Measurements from ENCODE around the gene HBEGF. TPM values are rescaled to one million over a fixed set of nuclear protein-coding genes. Genes with fewer than 3 reads are reported as not detected.
A peak's percentile ranks its signal among the peaks of the same experiment; 100 is the strongest.

The HBEGF gene
- total RNA-seq, 1 donor from 2014 or later = 73.9 TPM

GRCh38 chr5:140342287-140342686 lies 4.1 kb downstream of the HBEGF start:
- intact Hi-C loops (cut with DNase I) = no loop called here
- peak; percentile 76 for DNase-seq (ENCODE audit: low spot score)

GRCh38 chr5:140341591-140341990 lies 4.8 kb downstream of the HBEGF start:
- peak; percentile 90 for DNase-seq (ENCODE audit: low spot score)
- intact Hi-C loops (cut with DNase I) = no loop called here

- no peak for DNase-seq (ENCODE audit: low spot score)
- intact Hi-C loops (cut with DNase I) = no loop called here
Observed at GRCh38 chr5:140340605-140341121, 5.7 kb downstream of the HBEGF start.

- intact Hi-C loops (cut with DNase I) = no loop called here
- DNase-seq (ENCODE audit: low spot score) = no peak
Observed at GRCh38 chr5:140339636-140340035, 6.8 kb downstream of the HBEGF start.

- no peak for DNase-seq (ENCODE audit: low spot score)
- intact Hi-C loops (cut with DNase I) = no loop called here
Observed at GRCh38 chr5:140338908-140339307, 7.5 kb downstream of the HBEGF start.

- DNase-seq (ENCODE audit: low spot score) = no peak
- intact Hi-C loops (cut with DNase I) = no loop called here
Observed at GRCh38 chr5:140338336-140338735, 8.1 kb downstream of the HBEGF start.

- DNase-seq (ENCODE audit: low spot score) = no peak
- intact Hi-C loops (cut with DNase I) = no loop called here
Observed at GRCh38 chr5:140337880-140338279, 8.5 kb downstream of the HBEGF start.

GRCh38 chr5:140336388-140336787 lies 10.0 kb downstream of the HBEGF start:
- DNase-seq (ENCODE audit: low spot score) = no peak
- intact Hi-C loops (cut with DNase I) = no loop called here

- no peak for DNase-seq (ENCODE audit: low spot score)
- intact Hi-C loops (cut with DNase I) = no loop called here
Observed at GRCh38 chr5:140331638-140332037, 14.8 kb downstream of the HBEGF start.

GRCh38 chr5:140329739-140330481 lies 16.5 kb downstream of the HBEGF start:
- intact Hi-C loops (cut with DNase I) = loop anchor here (1.0 kb wide), 1 partner anchor 18 kb away; no protein-coding TSS in a partner anchor
- DNase-seq (ENCODE audit: low spot score) = no peak

GRCh38 chr5:140328036-140328764 lies 18.2 kb downstream of the HBEGF start:
- intact Hi-C loops (cut with DNase I) = no loop called here
- DNase-seq (ENCODE audit: low spot score) = no peak

GRCh38 chr5:140327589-140327988 lies 18.8 kb downstream of the HBEGF start:
- DNase-seq (ENCODE audit: low spot score) = no peak
- intact Hi-C loops (cut with DNase I) = no loop called here

GRCh38 chr5:140325486-140325885 lies 20.9 kb downstream of the HBEGF start:
- no peak for DNase-seq (ENCODE audit: low spot score)
- intact Hi-C loops (cut with DNase I) = no loop called here

- intact Hi-C loops (cut with DNase I) = no loop called here
- DNase-seq (ENCODE audit: low spot score) = no peak
Observed at GRCh38 chr5:140324617-140325241, 21.7 kb downstream of the HBEGF start.

GRCh38 chr5:140324041-140324600 lies 22.3 kb downstream of the HBEGF start:
- intact Hi-C loops (cut with DNase I) = no loop called here
- no peak for DNase-seq (ENCODE audit: low spot score)

- intact Hi-C loops (cut with DNase I) = no loop called here
- no peak for DNase-seq (ENCODE audit: low spot score)
Observed at GRCh38 chr5:140322751-140323731, 23.4 kb downstream of the HBEGF start.

- intact Hi-C loops (cut with DNase I) = no loop called here
- DNase-seq (ENCODE audit: low spot score) = no peak
Observed at GRCh38 chr5:140321796-140322195, 24.6 kb downstream of the HBEGF start.

GRCh38 chr5:140319833-140320232 lies 26.6 kb downstream of the HBEGF start:
- no peak for DNase-seq (ENCODE audit: low spot score)
- intact Hi-C loops (cut with DNase I) = no loop called here

- intact Hi-C loops (cut with DNase I) = no loop called here
- no peak for DNase-seq (ENCODE audit: low spot score)
Observed at GRCh38 chr5:140318792-140319191, 27.6 kb downstream of the HBEGF start.
